ENCODE data around the gene NOD2. TPM values are rescaled to one million over a fixed set of nuclear protein-coding genes. Genes with fewer than 3 reads are reported as not detected.
A peak's percentile ranks its signal among the peaks of the same experiment; 100 is the strongest.

The NOD2 gene
- 10 to 100 TPM in 1 of 2 donors, 1 to 10 TPM in 1; 7.6 to 28.4 TPM for total RNA-seq

DNA sequence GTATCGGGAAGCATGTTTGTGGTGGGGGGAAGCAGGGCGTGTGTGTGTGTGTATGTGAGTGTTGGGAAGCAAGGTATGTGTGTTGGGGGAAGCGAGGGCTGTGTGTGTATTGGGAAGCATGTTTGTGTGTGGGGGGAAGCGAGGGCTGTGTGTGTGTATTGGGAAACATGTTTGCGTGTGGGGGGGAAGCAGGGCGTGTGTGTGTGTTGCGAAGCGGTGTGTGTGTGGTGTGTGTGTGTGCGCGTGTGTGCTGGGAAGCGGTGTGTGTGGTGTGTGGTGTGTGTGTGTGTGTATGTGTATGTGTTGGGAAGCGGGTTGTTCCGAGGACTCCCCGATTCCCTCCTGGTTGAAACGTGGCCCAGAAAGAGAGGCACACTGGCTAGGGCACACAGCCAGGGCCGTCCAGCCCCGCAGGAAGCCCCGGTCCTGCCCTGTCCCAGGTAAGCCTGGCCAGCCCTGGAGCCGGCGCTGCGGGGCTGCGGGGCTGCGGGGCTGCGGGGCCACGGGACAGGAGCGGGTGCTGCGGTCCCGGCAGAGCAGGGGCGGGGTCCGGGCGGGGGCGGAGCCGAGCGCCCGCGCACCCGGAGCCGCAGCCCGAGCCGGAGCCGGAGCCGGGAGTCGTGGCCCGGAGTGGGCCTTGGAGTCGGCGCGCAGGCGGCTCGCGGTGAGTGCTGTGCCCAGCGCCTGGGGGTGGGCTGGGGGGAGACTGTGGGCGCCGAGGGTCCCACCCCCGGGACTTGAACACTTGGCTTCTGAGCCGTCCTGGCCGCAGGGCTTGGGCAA is at the start of gene NOD2:
Gene NOD2 (plus strand): TSS at position 608 of the 783 bp plus-strand sequence. CDS start 5,890 bp downstream, outside the sequence.
- H3K27ac Mint-ChIP-seq: peak within 1 kb of the TSS; percentile 98
- peak; percentile 1 for ATAC-seq (replicated peaks)
- H3K4me3 Mint-ChIP-seq: peak within 1 kb of the TSS; percentile 95
- peaks cover 64% of the 10 kb centered on the region for H3K4me1 Mint-ChIP-seq
- H3K9me3 Mint-ChIP-seq: no peaks in the 10 kb centered on the region
- H3K27me3 Mint-ChIP-seq: no peaks in the 10 kb centered on the region
- H3K36me3 Mint-ChIP-seq (ENCODE audit: low read depth): peaks cover 42% of the 10 kb centered on the region

- no peak for ATAC-seq (replicated peaks)
- no peaks in the 10 kb centered on the region for H3K9me3 Mint-ChIP-seq
- no peak overlapping the region for H3K4me3 Mint-ChIP-seq
- H3K36me3 Mint-ChIP-seq (ENCODE audit: low read depth): no peaks in the 10 kb centered on the region
- no peaks in the 10 kb centered on the region for H3K27me3 Mint-ChIP-seq
- H3K4me1 Mint-ChIP-seq: peaks cover 5% of the 10 kb centered on the region
- H3K27ac Mint-ChIP-seq: no peak overlapping the region
Measured at GRCh38 chr16:50644245-50644644, 49.2 kb upstream of the NOD2 start.

- peak overlapping the region; percentile 60 for H3K27ac Mint-ChIP-seq
- H3K27me3 Mint-ChIP-seq: no peaks in the 10 kb centered on the region
- peak; percentile 28 for ATAC-seq (replicated peaks)
- no peak overlapping the region for H3K4me3 Mint-ChIP-seq
- no peaks in the 10 kb centered on the region for H3K9me3 Mint-ChIP-seq
- peaks cover 5% of the 10 kb centered on the region for H3K4me1 Mint-ChIP-seq
- no peaks in the 10 kb centered on the region for H3K36me3 Mint-ChIP-seq (ENCODE audit: low read depth)
Measured at GRCh38 chr16:50644729-50645128, 48.7 kb upstream of the NOD2 start.

DNA sequence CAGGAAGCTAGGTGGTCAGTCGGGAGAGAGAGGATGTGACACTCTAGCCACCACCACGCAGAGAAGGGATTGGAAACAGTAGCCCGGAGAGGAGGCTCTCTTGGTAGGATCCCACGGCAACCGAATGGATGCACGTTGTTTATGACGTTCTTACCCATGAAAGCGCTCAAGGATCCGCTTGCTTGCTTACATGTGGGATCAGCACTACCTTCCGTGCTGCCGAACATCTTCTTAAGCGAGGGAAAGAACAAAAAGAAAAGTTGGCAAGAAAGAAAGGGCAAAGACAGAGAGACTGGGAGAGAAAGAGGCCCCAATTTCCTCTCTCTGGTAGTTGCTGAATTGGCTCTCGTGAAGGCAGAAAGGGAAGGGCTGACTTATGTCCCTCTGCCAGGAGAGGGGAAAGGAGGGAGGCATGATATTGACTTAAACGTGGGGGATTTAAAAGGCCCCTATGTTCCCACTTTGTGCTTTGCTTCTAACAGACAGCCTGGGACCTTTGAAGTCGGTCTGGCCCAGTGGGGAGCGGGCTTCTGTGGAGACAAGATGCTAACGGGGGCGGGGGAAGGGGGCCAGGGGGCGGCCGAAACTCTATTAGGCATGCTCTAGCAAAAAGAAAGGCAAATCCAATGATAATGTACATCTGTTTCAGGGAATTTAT is 47.7 kb upstream of the NOD2 start:
- H3K9me3 Mint-ChIP-seq: no peaks in the 10 kb centered on the region
- ATAC-seq (replicated peaks): no peak
- H3K36me3 Mint-ChIP-seq (ENCODE audit: low read depth): no peaks in the 10 kb centered on the region
- peak overlapping the region; percentile 60 for H3K27ac Mint-ChIP-seq
- H3K4me1 Mint-ChIP-seq: peaks cover 5% of the 10 kb centered on the region
- no peaks in the 10 kb centered on the region for H3K27me3 Mint-ChIP-seq
- H3K4me3 Mint-ChIP-seq: no peak overlapping the region

DNA sequence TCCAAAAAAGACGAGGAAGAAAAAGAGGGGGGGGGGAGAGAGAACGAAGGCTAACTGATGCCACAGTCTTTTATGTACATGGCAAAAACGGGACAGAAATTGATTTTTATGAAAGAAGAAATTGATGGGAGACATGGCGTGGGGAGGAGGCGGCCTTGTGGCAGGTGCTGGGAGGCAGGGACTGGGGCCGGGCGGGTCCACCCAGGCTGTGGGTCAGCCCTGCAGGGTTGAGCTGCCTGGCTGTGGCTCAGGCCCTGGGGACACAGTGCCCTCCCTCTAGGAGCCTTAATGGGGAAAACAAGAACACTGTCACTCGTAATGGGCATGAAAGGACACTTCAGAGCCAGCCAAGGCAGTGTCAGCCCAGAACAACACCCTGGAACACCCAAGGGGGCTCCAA is 47.1 kb upstream of the NOD2 start:
- Mint-ChIP-seq H3K27me3 (no peaks in the 10 kb centered on the region), H3K4me3 (no peak overlapping the region), H3K4me1 (peaks cover 5% of the 10 kb centered on the region), H3K36me3 (ENCODE audit: low read depth) (no peaks in the 10 kb centered on the region), H3K27ac (no peak overlapping the region), H3K9me3 (no peaks in the 10 kb centered on the region)
- no peak for ATAC-seq (replicated peaks)

DNA sequence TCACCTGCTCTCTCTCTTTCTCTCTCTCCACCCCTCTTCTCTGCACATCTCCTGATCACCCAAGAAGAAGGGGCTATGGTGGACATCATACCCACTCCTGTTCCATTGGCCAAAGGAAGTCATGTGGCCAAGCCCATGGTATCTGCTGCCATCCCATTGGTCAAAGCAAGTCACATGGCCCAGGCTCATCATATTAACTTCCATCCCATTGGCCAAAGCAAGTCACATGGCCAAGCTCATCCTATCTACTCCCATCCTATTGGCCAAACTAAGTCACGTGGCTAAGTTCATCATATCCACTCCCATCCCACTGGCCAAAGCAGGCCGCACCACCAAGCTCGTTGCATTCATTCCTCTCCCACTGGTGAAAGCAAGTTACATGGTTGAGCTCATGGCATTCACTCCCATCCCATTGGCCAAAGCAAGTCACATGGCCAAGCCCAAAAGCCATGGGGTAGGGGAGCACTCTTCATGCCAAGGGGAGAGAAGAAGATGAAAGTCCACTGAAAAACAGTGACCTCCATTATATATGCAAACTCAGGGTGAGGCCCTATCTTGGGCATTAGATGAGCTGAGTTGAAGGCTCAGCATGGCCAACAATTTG is 41.5 kb upstream of the NOD2 start:
- H3K9me3 Mint-ChIP-seq: peaks cover 5% of the 10 kb centered on the region
- H3K4me3 Mint-ChIP-seq: peak overlapping the region; percentile 11
- peak; percentile 39 for ATAC-seq (replicated peaks)
- H3K27me3 Mint-ChIP-seq: no peaks in the 10 kb centered on the region
- no peaks in the 10 kb centered on the region for H3K36me3 Mint-ChIP-seq (ENCODE audit: low read depth)
- H3K27ac Mint-ChIP-seq: no peak overlapping the region
- no peaks in the 10 kb centered on the region for H3K4me1 Mint-ChIP-seq

- ATAC-seq (replicated peaks): no peak
- Mint-ChIP-seq H3K27ac (no peak overlapping the region), H3K9me3 (peaks cover 5% of the 10 kb centered on the region), H3K27me3 (no peaks in the 10 kb centered on the region), H3K36me3 (ENCODE audit: low read depth) (no peaks in the 10 kb centered on the region), H3K4me1 (no peaks in the 10 kb centered on the region), H3K4me3 (no peak overlapping the region)
Measured at GRCh38 chr16:50652836-50653425, 40.5 kb upstream of the NOD2 start.

DNA sequence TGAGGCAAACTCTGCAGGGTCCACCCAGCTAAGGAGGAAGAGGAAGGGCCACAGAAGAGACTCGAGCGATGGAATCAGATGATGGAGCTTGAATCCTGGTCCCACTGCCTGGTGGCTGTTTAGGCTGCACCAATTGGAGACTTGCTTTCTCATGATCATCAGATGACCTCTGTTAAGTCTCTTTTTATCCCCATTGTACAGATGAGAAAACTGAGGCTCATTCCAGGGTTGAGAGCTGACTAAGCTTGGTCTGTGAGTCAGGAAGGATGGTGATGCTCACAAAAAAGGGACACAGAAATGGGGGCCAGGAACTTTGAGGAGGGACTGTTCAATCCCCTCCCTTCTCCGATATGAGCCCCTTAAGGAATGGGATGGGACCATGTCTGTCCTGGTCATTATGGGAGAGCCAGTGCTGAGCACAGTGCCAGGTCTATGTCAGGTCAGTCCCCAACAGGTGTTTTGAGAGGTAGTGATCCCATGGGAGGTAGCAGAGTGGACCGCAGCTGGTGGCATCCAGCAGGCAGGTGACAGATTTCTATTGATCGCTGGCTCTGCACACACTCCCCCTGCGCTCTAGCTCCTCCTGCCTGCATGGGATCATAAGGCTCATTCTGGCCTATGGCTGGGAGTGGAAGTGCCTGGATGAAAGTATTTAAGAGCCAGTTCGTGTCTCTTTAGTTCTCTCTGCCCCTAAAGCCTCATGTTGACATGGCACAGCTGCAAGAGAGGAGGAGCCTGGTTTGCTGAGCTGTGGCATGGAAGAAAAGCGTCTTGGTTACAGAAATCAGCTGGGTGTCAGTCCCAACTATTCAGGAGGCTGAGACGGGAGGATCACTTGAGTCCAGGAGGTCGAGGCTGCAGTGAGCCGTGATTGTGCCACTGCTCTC is 39.5 kb upstream of the NOD2 start:
- no peaks in the 10 kb centered on the region for H3K36me3 Mint-ChIP-seq (ENCODE audit: low read depth)
- peak overlapping the region; percentile 22 for H3K27ac Mint-ChIP-seq
- ATAC-seq (replicated peaks): no peak

DNA sequence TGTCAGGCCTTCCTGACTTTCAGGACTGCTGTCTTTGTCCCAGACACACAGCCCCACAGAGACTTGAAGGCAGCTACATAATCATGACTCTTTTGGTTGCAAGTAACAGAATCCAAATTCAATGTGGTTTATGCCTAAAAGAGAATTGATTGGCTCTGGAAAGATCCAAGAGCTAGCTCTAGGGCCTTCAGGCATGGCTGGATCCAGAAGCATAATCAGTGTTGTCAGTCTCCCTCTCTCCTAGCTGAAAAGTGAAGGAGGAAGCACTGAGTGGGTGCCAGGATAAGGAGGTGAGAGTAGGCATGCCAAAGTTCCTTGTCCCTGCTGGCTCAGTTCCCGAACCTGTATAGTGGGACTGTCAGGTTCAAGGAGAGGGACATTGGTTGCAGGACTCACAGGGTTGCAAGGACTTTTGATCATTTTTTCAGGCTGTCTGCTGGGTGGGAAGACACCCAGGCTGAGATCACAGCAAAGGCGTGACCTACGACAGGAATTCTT is 37.8 kb upstream of the NOD2 start:
- ATAC-seq (replicated peaks): no peak
- no peak overlapping the region for H3K27ac Mint-ChIP-seq
- no peaks in the 10 kb centered on the region for H3K27me3 Mint-ChIP-seq
- H3K4me3 Mint-ChIP-seq: no peak overlapping the region
- peaks cover 5% of the 10 kb centered on the region for H3K4me1 Mint-ChIP-seq
- peaks cover 5% of the 10 kb centered on the region for H3K9me3 Mint-ChIP-seq
- H3K36me3 Mint-ChIP-seq (ENCODE audit: low read depth): no peaks in the 10 kb centered on the region

More for the DNA sequence above, 39.5 kb upstream of the NOD2 start:
- no peaks in the 10 kb centered on the region for H3K27me3 Mint-ChIP-seq
- H3K9me3 Mint-ChIP-seq: peaks cover 5% of the 10 kb centered on the region
- H3K4me3 Mint-ChIP-seq: no peak overlapping the region
- H3K4me1 Mint-ChIP-seq: no peaks in the 10 kb centered on the region

- Mint-ChIP-seq H3K27ac (no peak overlapping the region), H3K27me3 (no peaks in the 10 kb centered on the region), H3K4me1 (peaks cover 5% of the 10 kb centered on the region)
Measured at GRCh38 chr16:50657241-50657640, 36.2 kb upstream of the NOD2 start.

GRCh38 chr16:50659806-50660205 is 33.6 kb upstream of the NOD2 start:
- Mint-ChIP-seq H3K4me1 (peaks cover 5% of the 10 kb centered on the region), H3K27me3 (no peaks in the 10 kb centered on the region), H3K27ac (no peak overlapping the region), H3K9me3 (no peaks in the 10 kb centered on the region), H3K36me3 (ENCODE audit: low read depth) (no peaks in the 10 kb centered on the region), H3K4me3 (no peak overlapping the region)
- ATAC-seq (replicated peaks): no peak

More at GRCh38 chr16:50657241-50657640, 36.2 kb upstream of the NOD2 start:
- Mint-ChIP-seq H3K9me3 (no peaks in the 10 kb centered on the region), H3K4me3 (no peak overlapping the region), H3K36me3 (ENCODE audit: low read depth) (no peaks in the 10 kb centered on the region)
- ATAC-seq (replicated peaks): no peak

DNA sequence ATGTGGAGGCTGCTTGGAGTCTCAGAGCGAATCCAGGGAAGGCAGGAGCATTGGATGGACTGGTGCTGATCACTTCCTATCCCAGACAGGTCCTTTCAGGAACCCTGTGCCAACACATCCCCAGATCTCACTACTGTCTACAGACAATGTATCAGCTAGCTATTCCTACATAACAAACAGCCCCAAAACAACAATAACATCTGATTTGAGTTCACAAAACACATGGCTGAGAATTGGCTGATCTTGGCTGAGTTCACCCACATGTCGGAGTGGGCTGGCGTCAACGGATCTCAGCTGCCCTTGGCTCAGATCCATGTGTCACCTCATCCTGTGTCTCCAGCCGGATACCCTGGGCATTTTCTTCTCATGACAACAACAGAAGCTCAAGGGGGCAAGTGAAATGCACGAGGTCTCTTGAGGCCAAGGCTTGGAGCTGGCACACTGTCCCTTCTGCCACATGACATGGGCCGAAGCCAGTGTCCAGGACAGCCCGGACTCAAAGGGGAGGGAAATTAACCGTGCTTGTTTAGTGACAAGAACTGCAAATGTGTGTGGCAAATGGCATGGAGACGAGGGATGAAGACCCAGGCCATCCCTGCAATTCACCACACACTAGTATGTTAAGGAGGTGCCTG is 31.0 kb upstream of the NOD2 start:
- H3K27me3 Mint-ChIP-seq: no peaks in the 10 kb centered on the region
- no peak overlapping the region for H3K4me3 Mint-ChIP-seq
- no peak overlapping the region for H3K27ac Mint-ChIP-seq

GRCh38 chr16:50664270-50664669 is 29.1 kb upstream of the NOD2 start:
- Mint-ChIP-seq H3K4me3 (peak overlapping the region; percentile 77), H3K27ac (peak overlapping the region; percentile 30), H3K9me3 (no peaks in the 10 kb centered on the region), H3K27me3 (no peaks in the 10 kb centered on the region), H3K4me1 (peaks cover 28% of the 10 kb centered on the region), H3K36me3 (ENCODE audit: low read depth) (peaks cover 20% of the 10 kb centered on the region)
- ATAC-seq (replicated peaks): no peak

More for the DNA sequence above, 31.0 kb upstream of the NOD2 start:
- Mint-ChIP-seq H3K4me1 (peaks cover 15% of the 10 kb centered on the region), H3K36me3 (ENCODE audit: low read depth) (peaks cover 1% of the 10 kb centered on the region), H3K9me3 (no peaks in the 10 kb centered on the region)
- ATAC-seq (replicated peaks): no peak
